Omental fat pad (tissue), 4 donors: ENCODE results near the gene ARSB. TPM values are rescaled to one million over a fixed set of nuclear protein-coding genes. Genes with fewer than 3 reads are reported as not detected.

Experiments used
- ATAC-seq: fragments of 150-250 bp; one replicate; pipeline ENCODE4 v1.9.1; 2016; ENCODE audit warnings: mild to moderate bottlenecking, moderate library complexity; ENCODE audit not compliant: low FRiP score
- DNase-seq: peaks from one replicate; pipeline ENCODE4 v3.0.0-alpha.2; 2019; ENCODE audit warnings: low spot score
- total RNA-seq, 4 donors: library from RNA; depleted of rRNA; stranded (reverse); fragments of >200 nt; gene quantifications; one replicate each; pipeline ENCODE4 v1.1.0, GENCODE V29; 2016
- TF ChIP-seq, protein P1 (sequence below), 3 donors: fragments of 450-650 bp; IDR thresholded peaks; one replicate each; pipeline ENCODE4 v1.5.1; 2016 to 2017; ENCODE audit warnings: antibody characterized with exemption in 3 of 3, mild to moderate bottlenecking in 3 of 3, moderate library complexity in 2 of 3

Gene ARSB
- total RNA-seq, 4 donors from 2014 or later: 15.4 to 22.7 (median 15.8) TPM

DNA sequence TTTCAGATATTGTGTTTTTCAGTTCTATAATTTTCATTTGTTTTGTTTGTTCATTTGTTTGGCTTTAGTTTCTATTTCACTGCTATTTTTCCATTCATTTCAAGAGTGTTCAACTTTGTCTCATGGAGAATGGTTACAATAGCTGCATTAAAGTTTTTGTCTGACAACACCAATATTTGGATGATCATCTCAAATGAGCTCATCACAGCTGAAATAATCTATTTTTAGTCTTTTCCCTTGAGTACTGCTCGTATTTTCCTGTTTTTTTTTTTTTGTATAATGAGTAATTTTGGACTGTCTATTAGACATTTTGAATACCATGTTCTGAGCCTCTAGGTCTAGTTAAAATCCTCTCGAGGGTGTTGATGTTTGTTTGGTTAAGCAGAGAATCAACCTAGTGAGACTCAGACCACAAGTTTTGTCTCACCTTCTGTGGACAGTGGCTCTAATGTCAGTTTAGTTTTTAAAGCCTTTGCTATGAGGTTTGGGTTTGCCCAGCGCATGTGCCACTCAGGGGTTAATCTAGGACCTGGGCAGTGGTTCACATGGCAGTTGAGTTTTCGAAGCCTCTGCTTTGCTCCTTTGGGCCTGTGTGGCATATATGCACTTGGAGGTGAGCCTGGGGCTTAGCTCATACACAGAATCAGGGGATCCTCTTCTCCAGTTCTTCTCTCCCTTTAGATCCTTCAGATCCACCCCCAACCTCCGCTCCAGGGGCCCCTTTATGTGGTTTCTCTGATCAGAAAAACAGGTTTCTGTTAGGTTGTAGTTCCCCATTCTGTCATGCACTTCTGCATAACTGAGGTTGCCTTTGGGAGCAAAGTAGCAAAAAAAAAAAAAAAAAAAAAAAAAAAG lies 79.8 kb downstream of the ARSB start:
- TF ChIP-seq, protein P1, sequence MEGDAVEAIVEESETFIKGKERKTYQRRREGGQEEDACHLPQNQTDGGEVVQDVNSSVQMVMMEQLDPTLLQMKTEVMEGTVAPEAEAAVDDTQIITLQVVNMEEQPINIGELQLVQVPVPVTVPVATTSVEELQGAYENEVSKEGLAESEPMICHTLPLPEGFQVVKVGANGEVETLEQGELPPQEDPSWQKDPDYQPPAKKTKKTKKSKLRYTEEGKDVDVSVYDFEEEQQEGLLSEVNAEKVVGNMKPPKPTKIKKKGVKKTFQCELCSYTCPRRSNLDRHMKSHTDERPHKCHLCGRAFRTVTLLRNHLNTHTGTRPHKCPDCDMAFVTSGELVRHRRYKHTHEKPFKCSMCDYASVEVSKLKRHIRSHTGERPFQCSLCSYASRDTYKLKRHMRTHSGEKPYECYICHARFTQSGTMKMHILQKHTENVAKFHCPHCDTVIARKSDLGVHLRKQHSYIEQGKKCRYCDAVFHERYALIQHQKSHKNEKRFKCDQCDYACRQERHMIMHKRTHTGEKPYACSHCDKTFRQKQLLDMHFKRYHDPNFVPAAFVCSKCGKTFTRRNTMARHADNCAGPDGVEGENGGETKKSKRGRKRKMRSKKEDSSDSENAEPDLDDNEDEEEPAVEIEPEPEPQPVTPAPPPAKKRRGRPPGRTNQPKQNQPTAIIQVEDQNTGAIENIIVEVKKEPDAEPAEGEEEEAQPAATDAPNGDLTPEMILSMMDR (IDR thresholded peaks at IDR 0.05): no peak
- no peak for DNase-seq
- no peak for ATAC-seq

DNA sequence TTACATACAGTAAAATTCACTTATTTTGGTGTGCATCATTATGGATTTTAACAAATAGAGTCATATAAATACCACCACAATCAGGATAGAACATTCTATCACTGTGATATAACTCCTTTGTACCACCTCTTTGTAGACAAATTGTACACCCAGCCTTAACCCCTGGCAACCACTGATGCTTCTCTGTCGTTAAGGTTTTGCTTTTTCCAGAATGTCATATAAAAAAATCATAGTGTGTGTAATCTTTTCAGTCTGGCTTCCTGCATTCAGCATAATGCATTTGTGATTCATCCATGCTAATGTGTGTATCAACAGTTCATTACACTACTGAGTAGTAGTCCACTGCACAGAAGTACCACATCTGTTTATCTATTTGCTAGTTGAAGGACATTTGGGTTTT lies 81.2 kb downstream of the ARSB start:
- DNase-seq (no peak), ATAC-seq (no peak)
- TF ChIP-seq, protein P1 (IDR thresholded peaks at IDR 0.05): no peak

DNA sequence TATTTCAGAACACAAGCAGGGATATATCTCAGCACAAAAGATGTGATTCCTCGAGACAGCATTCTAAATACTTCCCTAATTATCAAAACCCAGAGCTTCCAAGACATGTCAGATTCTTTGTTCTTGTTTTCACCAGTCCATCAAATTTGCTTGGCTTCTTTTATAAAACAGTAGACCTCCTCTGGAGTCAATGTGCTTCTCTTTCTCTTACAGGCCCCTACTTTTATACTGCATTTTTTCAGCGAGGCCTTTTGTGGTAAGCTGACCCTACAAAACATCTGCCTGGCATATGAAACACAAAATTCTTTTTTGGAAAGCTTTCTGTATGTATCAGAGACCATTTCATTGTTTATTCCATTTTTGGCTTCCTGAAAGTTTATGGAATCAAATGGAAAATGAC lies 81.8 kb downstream of the ARSB start:
- ATAC-seq (no peak), DNase-seq (no peak)
- TF ChIP-seq, protein P1 (IDR thresholded peaks at IDR 0.05): no peak

DNA sequence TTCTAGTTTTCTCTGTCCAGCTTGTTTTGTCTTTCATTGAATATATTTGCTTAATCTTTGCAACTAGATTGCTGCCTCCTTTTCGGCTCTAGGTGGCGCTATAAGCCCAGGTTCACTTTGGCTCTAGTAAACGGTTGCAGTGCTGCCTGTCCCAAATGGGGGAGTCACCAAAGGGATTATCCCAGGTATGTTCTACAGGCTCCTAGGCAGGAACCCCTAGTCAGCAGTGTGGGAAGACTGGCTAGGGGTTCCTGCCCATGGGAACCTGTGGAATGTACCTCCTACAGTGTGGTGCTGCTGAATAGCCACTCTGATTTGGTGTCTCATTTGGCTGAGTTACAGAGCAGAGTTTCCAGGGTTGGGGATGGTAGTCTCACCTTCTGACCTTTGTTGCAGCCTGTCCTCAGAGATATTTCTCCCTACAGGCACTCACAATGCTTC lies 85.2 kb downstream of the ARSB start:
- DNase-seq (no peak), ATAC-seq (no peak)
- TF ChIP-seq, protein P1 (IDR thresholded peaks at IDR 0.05): no peak

DNA sequence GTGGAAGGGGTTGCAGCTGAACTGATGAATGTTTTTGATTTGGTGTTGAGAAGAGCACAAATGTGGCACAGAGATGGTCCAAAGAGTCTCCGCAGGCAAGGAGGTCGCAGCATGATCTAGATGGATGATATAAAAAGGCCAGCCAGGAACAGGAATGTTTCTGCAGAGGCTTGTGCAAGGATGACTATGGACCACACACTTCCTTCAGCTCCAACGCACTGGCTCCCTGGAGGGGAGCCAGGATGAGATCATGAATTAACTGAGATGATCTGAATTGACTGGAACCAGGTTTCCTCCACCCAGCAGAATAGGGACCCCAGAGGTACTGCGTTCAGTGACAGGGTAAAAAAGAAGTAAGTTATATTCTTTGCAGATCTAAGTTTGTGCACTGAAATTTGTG lies 89.0 kb downstream of the ARSB start:
- no peak for DNase-seq
- no peak for ATAC-seq
- TF ChIP-seq, protein P1 (IDR thresholded peaks at IDR 0.05): no peak

DNA sequence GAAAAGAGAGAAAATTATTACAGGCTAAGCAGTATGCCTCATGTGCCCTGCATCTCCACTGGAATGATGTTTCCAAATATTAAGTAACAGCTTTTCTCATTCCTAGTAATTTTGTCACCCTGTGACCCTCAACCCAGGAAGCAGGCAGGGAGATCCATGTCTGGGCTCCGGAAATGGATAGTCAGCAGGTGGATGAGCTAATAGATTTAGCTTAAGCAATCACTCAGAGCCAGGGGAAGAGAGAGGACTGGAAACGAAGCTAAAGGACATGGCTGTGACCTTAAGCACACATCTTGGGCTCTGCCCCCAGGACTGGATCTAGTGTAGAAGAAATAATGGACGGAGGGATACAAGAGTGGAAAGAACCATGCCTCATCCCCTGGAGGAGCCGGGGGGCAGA lies 89.5 kb downstream of the ARSB start:
- DNase-seq: no peak
- TF ChIP-seq, protein P1 (IDR thresholded peaks at IDR 0.05): no peak
- ATAC-seq: no peak
